Osteoblast (primary cell): ENCODE data around the gene CRB2. TPM values are rescaled to one million over a fixed set of nuclear protein-coding genes. Genes with fewer than 3 reads are reported as not detected.
"Not testable (repeated sequence)": the region's sequence is repeated elsewhere in the genome, so short reads cannot be mapped to it uniquely, and the experiment has no call there.

ENCODE experiments used
- DNase-seq: peaks from one replicate; pipeline ENCODE4 v3.0.0; 2011; ENCODE audit warnings: low spot score, mixed read lengths; ENCODE audit not compliant: insufficient read length; ENCODE audit errors: missing footprints
- H2AFZ ChIP-seq: 2 replicates; pipeline ENCODE4 v1.6.0; 2011; ENCODE audit warnings: mild to moderate bottlenecking, low read length
- H3K27ac ChIP-seq: 2 replicates; pipeline ENCODE4 v1.5.1; 2011; ENCODE audit warnings: mild to moderate bottlenecking, low read depth, low read length, moderate library complexity
- H3K27me3 ChIP-seq: 2 replicates; pipeline ENCODE4 v1.6.0; 2012; ENCODE audit warnings: mild to moderate bottlenecking, control low read depth, inconsistent platforms, low read length, moderate library complexity; ENCODE audit not compliant: insufficient read depth
- H3K36me3 ChIP-seq: 2 replicates; pipeline ENCODE4 v1.5.1; 2011; ENCODE audit warnings: mild to moderate bottlenecking, low read length, control low read depth, moderate library complexity; ENCODE audit not compliant: insufficient read depth
- H3K4me1 ChIP-seq: 2 replicates; pipeline ENCODE4 v1.5.1; 2011; ENCODE audit warnings: mild to moderate bottlenecking, low read length, control low read depth, moderate library complexity; ENCODE audit not compliant: insufficient read depth
- H3K4me2 ChIP-seq: 2 replicates; pipeline ENCODE4 v1.6.0; 2011; ENCODE audit warnings: mild to moderate bottlenecking, low read length; ENCODE audit not compliant: insufficient read depth
- H3K4me3 ChIP-seq: fragments of 200-600 bp; sonication (generic); 3 replicates; pipeline ENCODE4 v1.5.1; 2012; ENCODE audit warnings: mild to moderate bottlenecking, low read length, inconsistent platforms; ENCODE audit not compliant: insufficient read depth
- H3K79me2 ChIP-seq: 2 replicates; pipeline ENCODE4 v1.6.0; 2012; ENCODE audit warnings: mild to moderate bottlenecking, low read length, control low read depth, inconsistent platforms; ENCODE audit not compliant: insufficient read depth
- H3K9me3 ChIP-seq: 2 replicates; pipeline ENCODE4 v1.5.1; 2011; ENCODE audit warnings: low read depth, low read length, control low read depth
- H4K20me1 ChIP-seq: 2 replicates; pipeline ENCODE4 v1.6.0; 2012; ENCODE audit warnings: mild to moderate bottlenecking, low read length, control low read depth; ENCODE audit not compliant: insufficient read depth
- total RNA-seq: library from RNA; depleted of rRNA; stranded (reverse); fragments of >200 nt; gene quantifications from 2 replicates; pipeline ENCODE4 v1.2.3, GENCODE V29; 2012
- TF ChIP-seq, protein P1 (sequence below): IDR thresholded peaks from 2 replicates; pipeline ENCODE4 v1.5.1; 2011; ENCODE audit warnings: mild to moderate bottlenecking, low read depth, low read length, moderate library complexity; ENCODE audit errors: extremely low read depth

The CRB2 gene
- total RNA-seq, 1 donor: not detected

DNA sequence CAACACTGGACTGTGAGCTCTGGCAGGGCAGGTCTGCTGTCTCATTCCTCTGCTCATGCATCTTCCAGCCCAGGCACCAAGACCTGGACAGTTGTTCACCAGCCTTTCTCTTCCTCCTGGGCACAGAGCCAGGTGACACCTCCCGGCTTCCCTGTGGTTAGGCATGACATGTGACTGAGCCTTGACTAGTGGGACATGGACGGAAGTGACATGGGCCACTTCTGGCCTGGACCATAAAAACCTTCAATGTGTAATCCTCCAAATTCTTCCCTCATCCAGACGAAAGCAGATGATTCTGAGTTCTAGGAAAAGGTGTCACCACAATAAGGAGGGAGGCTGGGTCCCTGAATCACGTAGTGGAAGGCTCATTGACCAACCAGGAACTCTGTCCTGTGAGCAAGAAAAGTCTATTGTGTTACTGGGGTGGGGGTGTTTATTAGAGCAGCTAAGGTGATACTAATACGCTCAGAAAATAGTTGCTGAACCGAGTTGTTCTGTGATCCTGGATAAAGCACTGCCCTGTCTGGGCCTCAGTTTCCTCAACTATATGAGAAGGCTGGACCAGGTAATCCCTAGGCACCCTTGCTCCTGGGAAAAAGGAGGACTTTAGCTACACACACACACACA lies 26.6 kb upstream of the CRB2 start:
- TF ChIP-seq, protein P1, sequence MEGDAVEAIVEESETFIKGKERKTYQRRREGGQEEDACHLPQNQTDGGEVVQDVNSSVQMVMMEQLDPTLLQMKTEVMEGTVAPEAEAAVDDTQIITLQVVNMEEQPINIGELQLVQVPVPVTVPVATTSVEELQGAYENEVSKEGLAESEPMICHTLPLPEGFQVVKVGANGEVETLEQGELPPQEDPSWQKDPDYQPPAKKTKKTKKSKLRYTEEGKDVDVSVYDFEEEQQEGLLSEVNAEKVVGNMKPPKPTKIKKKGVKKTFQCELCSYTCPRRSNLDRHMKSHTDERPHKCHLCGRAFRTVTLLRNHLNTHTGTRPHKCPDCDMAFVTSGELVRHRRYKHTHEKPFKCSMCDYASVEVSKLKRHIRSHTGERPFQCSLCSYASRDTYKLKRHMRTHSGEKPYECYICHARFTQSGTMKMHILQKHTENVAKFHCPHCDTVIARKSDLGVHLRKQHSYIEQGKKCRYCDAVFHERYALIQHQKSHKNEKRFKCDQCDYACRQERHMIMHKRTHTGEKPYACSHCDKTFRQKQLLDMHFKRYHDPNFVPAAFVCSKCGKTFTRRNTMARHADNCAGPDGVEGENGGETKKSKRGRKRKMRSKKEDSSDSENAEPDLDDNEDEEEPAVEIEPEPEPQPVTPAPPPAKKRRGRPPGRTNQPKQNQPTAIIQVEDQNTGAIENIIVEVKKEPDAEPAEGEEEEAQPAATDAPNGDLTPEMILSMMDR: no peak

DNA sequence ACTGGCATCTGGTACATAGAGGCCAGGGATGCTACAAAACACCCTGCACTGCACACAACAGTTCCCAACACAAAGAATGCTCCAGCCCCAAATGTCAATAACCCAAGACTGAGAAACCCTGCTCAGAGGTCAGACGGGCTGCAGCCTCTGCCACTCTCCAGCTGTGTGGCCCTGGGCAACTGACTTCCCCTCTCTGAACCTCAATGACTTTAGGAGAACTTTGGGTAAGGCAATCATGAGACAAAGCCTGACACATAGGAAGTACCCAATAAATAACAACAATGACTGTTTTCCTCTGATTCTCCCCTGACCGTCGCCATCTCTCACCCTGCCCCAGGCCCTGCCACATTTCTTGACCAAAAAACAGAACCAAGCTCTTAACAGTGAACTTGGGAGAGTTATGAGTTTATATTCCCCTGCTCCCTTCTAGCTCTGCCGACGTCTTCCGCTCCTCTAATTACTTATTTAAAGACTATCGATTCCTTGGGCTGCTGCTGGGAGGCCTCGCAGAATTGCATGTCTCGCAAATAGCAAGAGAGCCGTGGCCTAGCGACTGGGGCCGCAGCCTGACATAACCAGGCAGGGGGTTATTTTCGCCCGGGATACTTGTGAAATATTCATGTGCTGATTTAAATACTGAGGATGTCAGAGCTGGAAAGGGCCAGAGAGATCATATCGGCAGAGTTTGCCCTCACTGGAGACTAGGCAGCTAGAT lies 24.5 kb upstream of the CRB2 start:
- no peak overlapping the region for H3K4me3 ChIP-seq
- no peaks in the 10 kb centered on the region for H3K79me2 ChIP-seq
- TF ChIP-seq, protein P1: no peak
- H3K4me2 ChIP-seq: no peak overlapping the region
- DNase-seq: no peak
- H3K36me3 ChIP-seq: no peaks in the 10 kb centered on the region
- H3K4me1 ChIP-seq: peaks cover 12% of the 10 kb centered on the region
- peaks cover 2% of the 10 kb centered on the region for H3K27me3 ChIP-seq
- no peaks in the 10 kb centered on the region for H4K20me1 ChIP-seq
- no peak overlapping the region for H2AFZ ChIP-seq
- no peaks in the 10 kb centered on the region for H3K9me3 ChIP-seq
- no peak overlapping the region for H3K27ac ChIP-seq

More for the DNA sequence above, 26.6 kb upstream of the CRB2 start:
- Histone ChIP-seq H3K27ac (no peak overlapping the region), H3K79me2 (no peaks in the 10 kb centered on the region), H3K36me3 (no peaks in the 10 kb centered on the region), H4K20me1 (no peaks in the 10 kb centered on the region), H3K27me3 (peaks cover 18% of the 10 kb centered on the region), H2AFZ (no peak overlapping the region), H3K9me3 (no peaks in the 10 kb centered on the region), H3K4me1 (peaks cover 3% of the 10 kb centered on the region), H3K4me2 (no peak overlapping the region), H3K4me3 (no peak overlapping the region)
- peak; percentile 25 for DNase-seq

DNA sequence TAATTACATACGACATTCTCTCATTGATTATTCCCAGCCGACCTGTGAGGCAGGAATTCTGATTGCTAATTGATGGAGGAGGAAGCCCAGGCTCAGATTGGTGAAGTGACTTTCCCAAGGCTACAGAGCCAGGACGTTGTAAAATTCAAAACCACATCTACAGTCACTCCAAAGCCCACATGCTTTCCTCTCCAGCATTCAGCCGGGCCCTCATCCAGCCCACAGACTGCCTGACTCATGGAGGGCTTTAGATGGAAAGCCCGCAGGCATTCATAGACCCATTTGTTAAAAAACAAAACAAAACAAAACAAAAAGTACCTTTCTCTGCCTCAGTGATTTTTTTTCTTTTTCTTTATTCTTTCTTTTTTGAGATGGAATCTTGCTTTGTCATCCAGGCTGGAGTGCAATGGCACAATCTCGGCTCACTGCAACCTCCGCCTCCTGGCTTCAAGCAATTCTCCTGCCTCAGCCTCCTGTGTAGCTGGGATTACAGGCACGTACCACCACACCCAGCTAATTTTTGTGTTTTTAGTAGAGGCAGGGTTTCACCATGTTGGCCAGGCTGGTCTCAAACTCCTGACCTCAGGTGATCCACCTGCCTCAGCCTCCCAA lies 22.8 kb upstream of the CRB2 start:
- H3K9me3 ChIP-seq, H4K20me1 ChIP-seq, H3K27me3 ChIP-seq, H3K27ac ChIP-seq, H3K4me2 ChIP-seq, H3K36me3 ChIP-seq, H3K79me2 ChIP-seq, H2AFZ ChIP-seq, H3K4me3 ChIP-seq: not testable (repeated sequence)
- H3K4me1 ChIP-seq: peaks cover 12% of the 10 kb centered on the region
- DNase-seq: peak; percentile 90

DNA sequence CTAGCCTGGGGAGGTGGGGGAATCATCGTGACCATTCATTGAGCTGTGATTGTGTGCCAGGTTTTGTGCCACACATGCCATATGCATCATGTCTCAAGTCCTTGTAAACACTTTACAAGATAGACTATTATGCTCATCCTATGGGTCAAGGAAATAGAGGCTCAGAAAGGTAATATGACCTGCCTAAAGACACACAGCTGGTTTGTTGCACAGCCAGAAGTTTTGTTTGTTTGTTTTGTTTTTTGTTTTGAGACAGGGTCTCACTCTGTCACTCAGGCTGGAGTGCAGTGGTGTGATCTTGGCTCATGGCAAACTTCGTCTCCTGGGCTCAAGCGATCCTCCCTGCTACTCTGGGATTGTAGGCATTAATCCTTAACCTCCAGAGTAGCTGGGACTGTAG lies 21.4 kb upstream of the CRB2 start:
- no peak overlapping the region for H3K4me3 ChIP-seq
- TF ChIP-seq, protein P1: no peak
- no peak overlapping the region for H3K4me2 ChIP-seq
- H4K20me1 ChIP-seq: no peaks in the 10 kb centered on the region
- no peak overlapping the region for H2AFZ ChIP-seq
- H3K27me3 ChIP-seq: peaks cover 2% of the 10 kb centered on the region
- no peaks in the 10 kb centered on the region for H3K79me2 ChIP-seq
- H3K36me3 ChIP-seq: no peaks in the 10 kb centered on the region
- H3K4me1 ChIP-seq: peaks cover 12% of the 10 kb centered on the region
- H3K9me3 ChIP-seq: no peaks in the 10 kb centered on the region
- no peak overlapping the region for H3K27ac ChIP-seq
- DNase-seq: no peak
